Endothelial cell of umbilical vein (primary cell): ENCODE measurements around the gene COX10. TPM values are rescaled to one million over a fixed set of nuclear protein-coding genes. Genes with fewer than 3 reads are reported as not detected.

Experiments used
- BruUV-seq: library from RNA; stranded (reverse); fragments of 400-500 nt; replicated peaks from 2 replicates; lab custom pipeline; 2021; lab: Mats Ljungman, UMichigan
- CTCF ChIA-PET: fragments of 300-600, 350-600 bp; sonication (Branson Sonifier 250); formaldehyde crosslinking; loops from one replicate; lab custom pipeline; 2021; ENCODE audit warnings: antibody characterized with exemption, inconsistent platforms; lab: Charles Lee
- POLR2A ChIA-PET: fragments of 300-600, 350-600 bp; sonication (Branson Sonifier 250); formaldehyde crosslinking; loops from one replicate; lab custom pipeline; 2021; ENCODE audit warnings: antibody characterized with exemption, inconsistent platforms; lab: Charles Lee
- DNase-seq: peaks from one replicate; pipeline ENCODE4 v3.0.0-alpha.2; 2011; ENCODE audit warnings: low read depth, low spot score
- FAIRE-seq: peaks from 2 replicates; lab custom pipeline; 2011; peaks lifted over from hg19 to GRCh38; lab: Jason Lieb, UNC
- H2AFZ ChIP-seq: 2 replicates; pipeline ENCODE4 v1.6.0; 2012; ENCODE audit warnings: low read depth, low read length, control low read depth, inconsistent platforms
- H3K27ac ChIP-seq: 2 replicates; pipeline ENCODE4 v1.5.1; 2011; ENCODE audit warnings: low read depth, mild to moderate bottlenecking, control low read depth, low read length, moderate library complexity; ENCODE audit not compliant: insufficient read depth
- H3K27me3 ChIP-seq, 2 experiments: 2 replicates each; pipeline versions ENCODE4 v1.6.0 to v1.6.1; 2011; ENCODE audit warnings: low read length in 2 of 2, mixed read lengths in 1 of 2; ENCODE audit not compliant: control insufficient read depth in 2 of 2, insufficient read depth in 2 of 2
- H3K36me3 ChIP-seq, 2 experiments: 2 replicates in 1 of 2; 3 replicates in 1 of 2; pipeline ENCODE4 v1.5.1; 2011; ENCODE audit warnings: low read length in 2 of 2, mild to moderate bottlenecking in 1 of 2, moderate library complexity in 1 of 2; ENCODE audit not compliant: control insufficient read depth in 2 of 2, insufficient read depth in 2 of 2; ENCODE audit errors: extremely low read depth in 1 of 2
- H3K4me1 ChIP-seq: 3 replicates; pipeline ENCODE4 v1.5.1; 2011; ENCODE audit warnings: mild to moderate bottlenecking, low read length; ENCODE audit not compliant: control insufficient read depth, insufficient read depth; ENCODE audit errors: extremely low read depth
- H3K4me2 ChIP-seq: 2 replicates; pipeline ENCODE4 v1.6.1; 2011; ENCODE audit warnings: low read length, control low read depth, mixed read lengths; ENCODE audit not compliant: insufficient read depth
- H3K4me3 ChIP-seq, 3 experiments: fragments of 200-600 bp in 1 of 3; sonication (generic), shearing (Covaris generic) in 1 of 3; replicated peaks in 1 of 3; 2 replicates each; pipeline ENCODE4 v1.5.1; 2011 to 2016; ENCODE audit warnings: control low read depth in 3 of 3, low read length in 3 of 3, mild to moderate bottlenecking in 2 of 3, inconsistent platforms in 1 of 3, low read depth in 1 of 3, moderate library complexity in 1 of 3; ENCODE audit not compliant: insufficient read depth in 1 of 3
- H3K79me2 ChIP-seq: 2 replicates; pipeline ENCODE4 v1.6.0; 2012; ENCODE audit warnings: low read length, inconsistent platforms; ENCODE audit not compliant: control insufficient read depth, insufficient read depth
- H3K9ac ChIP-seq: replicated peaks from 2 replicates; pipeline ENCODE3; 2011; ENCODE audit warnings: low read length, control low read depth; ENCODE audit not compliant: insufficient read depth; ENCODE audit errors: extremely low read depth
- H3K9me1 ChIP-seq: replicated peaks from 3 replicates; pipeline ENCODE4 v1.6.0; 2011; ENCODE audit warnings: mild to moderate bottlenecking, low read length; ENCODE audit not compliant: control insufficient read depth, insufficient read depth; ENCODE audit errors: extremely low read depth
- H3K9me3 ChIP-seq: replicated peaks from 2 replicates; pipeline ENCODE4 v1.5.1; 2012; ENCODE audit warnings: low read length, inconsistent platforms; ENCODE audit not compliant: control insufficient read depth, insufficient read depth
- H4K20me1 ChIP-seq: replicated peaks from 2 replicates; pipeline ENCODE3; 2011; ENCODE audit warnings: mild to moderate bottlenecking, low read length; ENCODE audit not compliant: control insufficient read depth, insufficient read depth; ENCODE audit errors: extremely low read depth
- CTCF ChIP-seq, 2 donors: IDR thresholded peaks; 1 replicate in 1 of 2; 2 replicates in 1 of 2; pipeline ENCODE4 v1.5.1; 2011; ENCODE audit warnings: low read length in 2 of 2, mild to moderate bottlenecking in 2 of 2, moderate library complexity in 2 of 2, control low read depth in 1 of 2, inconsistent platforms in 1 of 2, low read depth in 1 of 2; ENCODE audit not compliant: insufficient read depth in 1 of 2; ENCODE audit errors: extremely low read depth in 1 of 2
- EZH2 ChIP-seq: IDR thresholded peaks from 2 replicates; pipeline ENCODE4 v1.6.1; 2012; ENCODE audit warnings: borderline replicate concordance, low read depth, mild to moderate bottlenecking, moderate library complexity, low read length, inconsistent platforms; ENCODE audit not compliant: severe bottlenecking
- FOS ChIP-seq: IDR thresholded peaks from 2 replicates; pipeline ENCODE4 v1.6.1; 2011; ENCODE audit warnings: mild to moderate bottlenecking, low read length, moderate library complexity, borderline replicate concordance; ENCODE audit not compliant: insufficient read depth
- GATA2 ChIP-seq: IDR thresholded peaks from 2 replicates; pipeline ENCODE4 v1.7.0; 2011; ENCODE audit warnings: low read depth, mild to moderate bottlenecking, moderate library complexity, mixed read lengths, low read length; ENCODE audit not compliant: insufficient read length, insufficient read depth
- JUN ChIP-seq: IDR thresholded peaks from 2 replicates; pipeline ENCODE4 v1.6.1; 2011; ENCODE audit warnings: borderline replicate concordance, low read depth; ENCODE audit not compliant: insufficient read length, insufficient read depth
- MYC ChIP-seq: IDR thresholded peaks from one replicate; pipeline ENCODE4 v1.6.1; 2011; ENCODE audit warnings: mild to moderate bottlenecking, low read depth, low read length
- POLR2A ChIP-seq: IDR thresholded peaks from 2 replicates; pipeline ENCODE4 v1.6.1; 2012; ENCODE audit warnings: low read depth, mild to moderate bottlenecking, control low read depth, low read length
- POLR2AphosphoS5 ChIP-seq: IDR thresholded peaks from 2 replicates; pipeline ENCODE4 v1.6.1; 2012; ENCODE audit warnings: low read depth, mild to moderate bottlenecking, control low read depth, low read length, moderate library complexity; ENCODE audit not compliant: insufficient read depth
- dilution Hi-C: fragments of 300-500 bp; cut with MboI; formaldehyde crosslinking; loops from one replicate; pipeline ENCODE4 v1.15.0; 2019; ENCODE audit warnings: low sequenced_read_pairs; ENCODE audit not compliant: extremely low pct_ligation_motif_present
- intact Hi-C: fragments of 100-400 bp; cut with micrococcal nuclease; formaldehyde crosslinking; loops from one replicate; pipeline ENCODE4 v1.10.0; 2022
- polyA plus RNA-seq, 4 experiments: library from polyadenylated mRNA; depleted of rRNA in 3 of 4; stranded (reverse) in 3 of 4; unstranded in 1 of 4; fragments of >200 nt; gene quantifications; 2 replicates each; pipeline versions ENCODE4 v1.2.1 to v1.2.3, GENCODE V29; 2011 to 2012; ENCODE audit warnings: missing spikeins in 1 of 4
- total RNA-seq: library from RNA; stranded (reverse); gene quantifications from 2 replicates; pipeline ENCODE4 v1.2.3, GENCODE V29; 2021
- TF ChIP-seq, protein P1 (sequence below): IDR thresholded peaks from 2 replicates; pipeline ENCODE4 v1.6.1; 2011; ENCODE audit not compliant: insufficient read depth, insufficient read length

Gene COX10
- total and polyA plus RNA-seq, 2 donors (not counting 3 experiments of a cell fraction or from before 2014, with no cell fraction given) = 9.8 to 12.1 TPM

DNA sequence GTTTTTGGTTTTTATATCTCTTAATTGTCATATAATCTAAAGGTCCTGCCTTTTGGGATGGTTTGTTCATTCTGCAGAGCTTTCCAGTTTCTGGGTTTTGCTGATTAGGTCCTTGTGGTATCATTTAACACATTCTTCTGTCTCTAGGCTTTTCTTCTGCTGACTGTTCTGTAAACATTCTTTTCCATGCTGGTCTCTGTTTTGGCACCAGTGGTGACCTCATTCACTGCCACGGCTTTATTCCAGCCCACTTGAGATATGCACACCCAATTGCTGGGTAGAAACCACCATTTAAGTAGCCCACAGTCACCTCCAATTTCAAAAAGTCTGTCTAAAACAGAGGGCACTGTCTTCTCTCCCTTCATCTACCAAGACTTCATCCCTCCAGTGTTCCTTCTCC is 31.1 kb upstream of the COX10 start:
- no TSS peak for BruUV-seq
- Histone ChIP-seq H3K27ac (no peak overlapping the region), H3K36me3 (no peaks in the 10 kb centered on the region), H3K79me2 (no peaks in the 10 kb centered on the region), H3K4me2 (no peak overlapping the region), H3K9me3 (no peaks in the 10 kb centered on the region), H4K20me1 (no peaks in the 10 kb centered on the region), H3K9ac (no peak overlapping the region), H3K4me1 (no peaks in the 10 kb centered on the region), H3K9me1 (no peaks in the 10 kb centered on the region), H3K4me3 (no peak overlapping the region), H3K27me3 (no peaks in the 10 kb centered on the region), H2AFZ (no peak overlapping the region)
- DNase-seq = no peak
- no peak for FAIRE-seq
- intact Hi-C loops (loop anchor here (10.0 kb wide), 1 partner anchor 197 kb away; the partner anchor contains the start of gene CDRT15), dilution Hi-C loops (no loop called here)
- ChIA-PET POLR2A (no interaction called here), CTCF (no interaction called here)
- TF ChIP-seq FOS = no peak
- TF ChIP-seq MYC = no peak
- no peak for TF ChIP-seq POLR2AphosphoS5
- TF ChIP-seq JUN = no peak
- TF ChIP-seq CTCF (IDR thresholded peaks at IDR 0.05; ENCODE audit: extremely low read depth in 1 of 2, insufficient read depth in 1 of 2, low read depth in 1 of 2, low read length in 2 of 2) = no peak
- no peak for TF ChIP-seq POLR2A
- TF ChIP-seq, protein P1, sequence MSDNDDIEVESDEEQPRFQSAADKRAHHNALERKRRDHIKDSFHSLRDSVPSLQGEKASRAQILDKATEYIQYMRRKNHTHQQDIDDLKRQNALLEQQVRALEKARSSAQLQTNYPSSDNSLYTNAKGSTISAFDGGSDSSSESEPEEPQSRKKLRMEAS = no peak
- no peak for TF ChIP-seq GATA2
- no peak for TF ChIP-seq EZH2
